ENCODE measurements around the gene SPOCK1. TPM values are rescaled to one million over a fixed set of nuclear protein-coding genes. Genes with fewer than 3 reads are reported as not detected.

Gene SPOCK1
- polyA plus RNA-seq, 3 donors, result 1.8 to 5.7 (median 2.1) TPM

GRCh38 chr5:137269946-137270345 lies 229.2 kb downstream of the SPOCK1 start:
- Mint-ChIP-seq H3K9me3 (peaks cover 0 to 3% (median 0%) of the 10 kb centered on the region in 7 donors), H3K27ac (no peak overlapping the region), H3K4me3 (no peak overlapping the region), H3K36me3 (no peaks in the 10 kb centered on the region), H3K27me3 (ENCODE audit: low read depth in 3 of 3) (peaks cover 3 to 7% (median 5%) of the 10 kb centered on the region in 3 donors), H3K4me1 (no peaks in the 10 kb centered on the region)
- Histone ChIP-seq H3K36me3 (replicated peaks in 1 of 2; ENCODE audit: control insufficient read depth in 1 of 2, insufficient read depth in 2 of 2, low read length in 2 of 2) (no peaks in the 10 kb centered on the region), H3K79me2 (ENCODE audit: insufficient read depth, low read length) (no peaks in the 10 kb centered on the region), H2AFZ (ENCODE audit: insufficient read depth, low read depth, low read length, poor library complexity, severe bottlenecking) (no peak overlapping the region), H3K27me3 (ENCODE audit: control insufficient read depth in 2 of 2, insufficient read depth in 2 of 2, low read length in 2 of 2) (no peaks in the 10 kb centered on the region), H3K9ac (ENCODE audit: insufficient read depth, low read length, poor library complexity, severe bottlenecking) (no peak overlapping the region), H3K9me3 (replicated peaks in 1 of 2; ENCODE audit: control insufficient read depth in 1 of 2, insufficient read depth in 1 of 2, low read length in 2 of 2) (no peaks in the 10 kb centered on the region), H3K4me2 (replicated peaks; ENCODE audit: extremely low read depth, low read length, poor library complexity, severe bottlenecking) (no peak overlapping the region), H4K20me1 (ENCODE audit: insufficient read depth, low read length) (no peaks in the 10 kb centered on the region), H3K4me3 (replicated peaks in 1 of 3; ENCODE audit: low read depth in 2 of 3, low read length in 3 of 3) (no peak overlapping the region), H3K27ac (ENCODE audit: low read depth in 1 of 2, low read length in 2 of 2) (no peak overlapping the region), H3K4me1 (ENCODE audit: control insufficient read depth in 1 of 2, insufficient read depth in 2 of 2, low read length in 2 of 2) (no peaks in the 10 kb centered on the region)
- intact Hi-C loops (cut with micrococcal nuclease), result no loop called here
- DNase-seq, result no peak
- TF ChIP-seq CTCF (IDR thresholded peaks at IDR 0.05), result no peak
- no CpG with 5 or more reads among the region's 2 CpGs for WGBS (ENCODE audit: insufficient coverage)

GRCh38 chr5:137269274-137269673 lies 229.9 kb downstream of the SPOCK1 start:
- no peaks in the 10 kb centered on the region for H3K36me3 ChIP-seq (replicated peaks in 1 of 2; ENCODE audit: control insufficient read depth in 1 of 2, insufficient read depth in 2 of 2, low read length in 2 of 2)
- no peaks in the 10 kb centered on the region for H4K20me1 ChIP-seq (ENCODE audit: insufficient read depth, low read length)
- H3K36me3 Mint-ChIP-seq, result no peaks in the 10 kb centered on the region
- no peak for DNase-seq
- no peaks in the 10 kb centered on the region for H3K27me3 ChIP-seq (ENCODE audit: control insufficient read depth in 2 of 2, insufficient read depth in 2 of 2, low read length in 2 of 2)
- no peak overlapping the region for H3K27ac ChIP-seq (ENCODE audit: low read depth in 1 of 2, low read length in 2 of 2)
- no peaks in the 10 kb centered on the region for H3K79me2 ChIP-seq (ENCODE audit: insufficient read depth, low read length)
- 68% methylated on average over 2 of the region's 2 CpGs for WGBS (ENCODE audit: insufficient coverage)
- no peak overlapping the region for H2AFZ ChIP-seq (ENCODE audit: insufficient read depth, low read depth, low read length, poor library complexity, severe bottlenecking)
- no peak overlapping the region for H3K4me3 Mint-ChIP-seq
- H3K9ac ChIP-seq (ENCODE audit: insufficient read depth, low read length, poor library complexity, severe bottlenecking), result no peak overlapping the region
- H3K4me1 ChIP-seq (ENCODE audit: control insufficient read depth in 1 of 2, insufficient read depth in 2 of 2, low read length in 2 of 2), result no peaks in the 10 kb centered on the region
- H3K9me3 ChIP-seq (replicated peaks in 1 of 2; ENCODE audit: control insufficient read depth in 1 of 2, insufficient read depth in 1 of 2, low read length in 2 of 2), result no peaks in the 10 kb centered on the region
- intact Hi-C loops (cut with micrococcal nuclease), result no loop called here
- H3K4me1 Mint-ChIP-seq, result no peaks in the 10 kb centered on the region
- H3K4me3 ChIP-seq (replicated peaks in 1 of 3; ENCODE audit: low read depth in 2 of 3, low read length in 3 of 3), result no peak overlapping the region
- no peak for TF ChIP-seq CTCF (IDR thresholded peaks at IDR 0.05)
- H3K27me3 Mint-ChIP-seq (ENCODE audit: low read depth in 3 of 3), result peaks cover 3 to 7% (median 6%) of the 10 kb centered on the region in 3 donors
- H3K27ac Mint-ChIP-seq, result no peak overlapping the region
- H3K4me2 ChIP-seq (replicated peaks; ENCODE audit: extremely low read depth, low read length, poor library complexity, severe bottlenecking), result no peak overlapping the region
- H3K9me3 Mint-ChIP-seq, result peaks cover 0 to 3% (median 0%) of the 10 kb centered on the region in 7 donors
